GM12865 (cell line): Measurements from ENCODE around the gene GRID1.

Source experiments
- DNase-seq: peaks from one replicate; pipeline ENCODE4 v3.0.0; 2010; ENCODE audit warnings: low read depth
- H3K4me3 ChIP-seq: 2 replicates; pipeline ENCODE4 v1.5.1; 2011; ENCODE audit warnings: mild to moderate bottlenecking, low read depth, low read length, control low read depth
- CTCF ChIP-seq: IDR thresholded peaks from 2 replicates; pipeline ENCODE4 v1.5.1; 2011; ENCODE audit warnings: low read length, control low read depth, low read depth, inconsistent platforms; ENCODE audit not compliant: insufficient read depth; ENCODE audit errors: missing control alignments

GRID1 gene

GRCh38 chr10:86007171-86007570 is 359.4 kb downstream of the GRID1 start:
- no peak for DNase-seq
- H3K4me3 ChIP-seq = no peak overlapping the region
- no peak for TF ChIP-seq CTCF

DNA sequence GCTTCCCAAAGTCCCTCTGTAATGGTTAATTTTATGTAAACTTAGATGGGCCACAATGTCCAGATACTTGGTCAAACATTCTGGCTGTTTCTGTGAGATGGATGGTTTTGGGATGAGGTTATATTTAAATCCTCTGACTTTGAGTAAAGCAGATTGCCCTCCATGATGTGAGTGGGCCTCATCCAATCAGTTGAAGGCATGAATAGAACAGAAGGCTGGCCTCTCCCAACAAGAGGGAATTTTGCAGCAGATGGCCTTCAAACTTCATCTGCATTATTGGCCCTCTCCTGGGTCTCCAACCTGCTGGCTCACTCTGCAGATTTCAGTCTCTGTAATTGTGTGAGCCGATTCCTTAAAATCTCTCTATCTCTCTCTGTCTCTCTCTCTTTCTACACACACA is 362.3 kb downstream of the GRID1 start:
- no peak for TF ChIP-seq CTCF
- DNase-seq = no peak

GRCh38 chr10:86003201-86003621 is 363.4 kb downstream of the GRID1 start:
- DNase-seq = no peak
- H3K4me3 ChIP-seq = no peak overlapping the region
- TF ChIP-seq CTCF = no peak

More for the DNA sequence above, 362.3 kb downstream of the GRID1 start:
- no peak overlapping the region for H3K4me3 ChIP-seq

DNA sequence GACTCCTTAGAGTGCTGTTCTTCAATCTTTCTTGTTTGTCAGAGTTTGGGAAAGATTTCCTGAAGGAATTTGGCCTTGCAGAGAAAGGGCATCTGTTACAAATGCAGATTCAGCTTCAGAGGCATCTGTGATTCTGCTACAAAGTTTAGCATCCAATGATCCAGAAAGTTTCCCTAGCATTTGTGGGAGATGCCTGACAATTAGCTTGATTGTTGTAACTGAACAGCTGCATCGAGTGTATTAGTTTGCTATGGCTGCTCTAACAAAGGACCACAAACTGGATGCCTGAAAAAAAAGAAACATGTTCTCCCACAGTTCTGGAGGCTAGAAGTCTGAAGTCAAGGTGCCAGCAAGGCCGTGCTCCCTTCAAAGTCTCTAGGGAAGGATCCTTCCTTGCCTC is 365.1 kb downstream of the GRID1 start:
- no peak for DNase-seq
- no peak for TF ChIP-seq CTCF

GRCh38 chr10:85997544-85997943 is 369.1 kb downstream of the GRID1 start:
- TF ChIP-seq CTCF = no peak
- DNase-seq = no peak

More for the DNA sequence above, 365.1 kb downstream of the GRID1 start:
- no peak overlapping the region for H3K4me3 ChIP-seq

DNA sequence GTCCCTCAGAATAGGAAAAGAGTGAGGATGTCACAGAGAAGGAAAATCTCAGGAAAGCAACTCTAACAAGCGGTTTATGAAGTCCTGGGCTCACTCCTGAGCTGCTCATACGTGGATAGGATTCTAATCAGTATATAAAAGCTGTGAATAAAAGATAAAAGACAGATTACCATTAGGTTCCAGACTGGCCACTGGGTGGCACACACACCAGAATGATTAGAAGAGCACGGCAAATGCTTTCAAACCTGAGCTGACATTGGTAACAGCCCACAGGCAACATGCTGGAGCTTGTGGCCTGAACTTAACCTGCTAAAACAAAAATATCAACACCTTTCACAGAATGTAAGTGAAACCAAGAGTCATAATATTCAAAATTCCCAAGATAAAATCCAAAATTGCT is 370.8 kb downstream of the GRID1 start:
- DNase-seq = peak; percentile 43
- H3K4me3 ChIP-seq = no peak overlapping the region
- peak; percentile 43 for TF ChIP-seq CTCF

More at GRCh38 chr10:85997544-85997943, 369.1 kb downstream of the GRID1 start:
- no peak overlapping the region for H3K4me3 ChIP-seq

DNA sequence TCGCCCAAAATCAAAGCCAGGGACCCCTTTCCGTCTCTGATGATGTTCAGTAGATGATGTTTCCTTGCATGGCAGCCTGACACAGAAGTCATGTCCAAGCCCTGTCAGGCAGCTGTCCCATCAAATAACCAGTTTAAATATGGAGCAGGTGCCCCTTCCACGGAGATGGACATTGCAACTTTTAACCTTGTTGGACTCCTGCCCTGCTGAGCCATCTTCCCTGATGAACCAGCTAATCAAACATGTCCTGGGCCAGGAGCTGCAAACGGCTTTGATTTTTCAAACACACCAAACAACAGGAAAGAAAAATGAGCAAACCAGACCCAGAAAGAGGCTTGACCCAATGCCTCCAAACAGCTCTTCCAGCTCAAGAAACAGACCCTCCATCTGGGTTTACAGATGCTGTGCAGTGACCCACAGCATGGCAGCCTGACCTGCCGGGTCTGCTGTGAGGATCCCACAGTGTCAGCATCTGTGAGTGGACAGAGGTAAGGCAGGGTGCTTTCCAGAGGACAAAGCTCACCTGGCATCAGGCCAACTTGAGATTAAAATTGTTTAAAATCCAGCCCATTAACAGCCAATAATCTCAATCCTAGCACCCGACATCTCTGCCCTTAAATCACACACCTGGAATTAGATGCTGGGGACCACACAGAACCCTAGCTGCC is 372.6 kb downstream of the GRID1 start:
- TF ChIP-seq CTCF = no peak
- DNase-seq = no peak
- H3K4me3 ChIP-seq = no peak overlapping the region
